ENCODE data around the gene TMX2.

DNA sequence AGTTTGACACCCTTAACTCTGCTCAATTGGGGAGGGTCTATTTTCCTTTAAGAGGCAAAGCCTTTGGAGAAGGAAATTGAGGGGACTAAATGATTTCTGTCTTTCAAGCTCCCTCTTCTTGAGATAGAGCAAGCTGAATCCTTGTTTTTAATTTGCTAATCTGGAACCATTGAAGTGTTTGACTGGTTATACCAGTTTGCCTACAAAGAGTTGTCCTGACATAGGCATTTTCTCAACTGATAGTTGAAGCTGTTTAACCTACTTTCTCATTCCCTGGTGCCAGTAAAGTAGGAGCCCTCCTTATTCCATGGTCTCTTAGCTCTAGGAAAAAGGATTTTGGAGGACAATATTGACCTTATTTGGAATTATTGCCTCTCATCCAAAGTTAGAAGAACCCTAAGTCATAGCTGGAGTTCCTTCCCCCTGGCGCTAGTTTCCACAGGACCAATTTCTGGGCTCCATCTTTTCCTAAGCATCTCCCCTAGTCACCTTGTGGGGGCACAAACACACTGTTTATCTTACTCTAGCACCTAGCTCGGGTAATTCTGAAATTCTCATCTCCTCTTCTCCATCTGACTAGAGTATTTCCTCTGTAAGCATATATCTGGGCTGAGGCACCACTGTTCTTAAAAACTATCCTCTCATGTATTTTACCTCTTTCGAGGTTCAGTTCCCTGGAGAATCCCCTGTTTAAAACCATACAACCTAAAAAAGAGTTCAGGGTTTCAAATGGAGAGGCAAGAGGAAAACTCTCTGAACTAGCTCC, 37.0 kb upstream of the TMX2 start:
- TF ChIP-seq, protein P1, sequence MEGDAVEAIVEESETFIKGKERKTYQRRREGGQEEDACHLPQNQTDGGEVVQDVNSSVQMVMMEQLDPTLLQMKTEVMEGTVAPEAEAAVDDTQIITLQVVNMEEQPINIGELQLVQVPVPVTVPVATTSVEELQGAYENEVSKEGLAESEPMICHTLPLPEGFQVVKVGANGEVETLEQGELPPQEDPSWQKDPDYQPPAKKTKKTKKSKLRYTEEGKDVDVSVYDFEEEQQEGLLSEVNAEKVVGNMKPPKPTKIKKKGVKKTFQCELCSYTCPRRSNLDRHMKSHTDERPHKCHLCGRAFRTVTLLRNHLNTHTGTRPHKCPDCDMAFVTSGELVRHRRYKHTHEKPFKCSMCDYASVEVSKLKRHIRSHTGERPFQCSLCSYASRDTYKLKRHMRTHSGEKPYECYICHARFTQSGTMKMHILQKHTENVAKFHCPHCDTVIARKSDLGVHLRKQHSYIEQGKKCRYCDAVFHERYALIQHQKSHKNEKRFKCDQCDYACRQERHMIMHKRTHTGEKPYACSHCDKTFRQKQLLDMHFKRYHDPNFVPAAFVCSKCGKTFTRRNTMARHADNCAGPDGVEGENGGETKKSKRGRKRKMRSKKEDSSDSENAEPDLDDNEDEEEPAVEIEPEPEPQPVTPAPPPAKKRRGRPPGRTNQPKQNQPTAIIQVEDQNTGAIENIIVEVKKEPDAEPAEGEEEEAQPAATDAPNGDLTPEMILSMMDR (optimal IDR thresholded peaks at IDR 0.05 in 1 of 3, IDR thresholded peaks at IDR 0.05 in 1 of 3, conservative IDR thresholded peaks at IDR 0.05 in 1 of 3; ENCODE audit: extremely low read depth in 1 of 3, insufficient read depth in 2 of 3, low read length in 3 of 3): no peak
- TF ChIP-seq EZH2 (IDR thresholded peaks at IDR 0.05; ENCODE audit: low read length): no peak

Measured in keratinocyte (primary cell).